Measurements from ENCODE around the gene NT5DC3. TPM values are rescaled to one million over a fixed set of nuclear protein-coding genes. Genes with fewer than 3 reads are reported as not detected.

The NT5DC3 gene
- 6.9 TPM for total RNA-seq

DNA sequence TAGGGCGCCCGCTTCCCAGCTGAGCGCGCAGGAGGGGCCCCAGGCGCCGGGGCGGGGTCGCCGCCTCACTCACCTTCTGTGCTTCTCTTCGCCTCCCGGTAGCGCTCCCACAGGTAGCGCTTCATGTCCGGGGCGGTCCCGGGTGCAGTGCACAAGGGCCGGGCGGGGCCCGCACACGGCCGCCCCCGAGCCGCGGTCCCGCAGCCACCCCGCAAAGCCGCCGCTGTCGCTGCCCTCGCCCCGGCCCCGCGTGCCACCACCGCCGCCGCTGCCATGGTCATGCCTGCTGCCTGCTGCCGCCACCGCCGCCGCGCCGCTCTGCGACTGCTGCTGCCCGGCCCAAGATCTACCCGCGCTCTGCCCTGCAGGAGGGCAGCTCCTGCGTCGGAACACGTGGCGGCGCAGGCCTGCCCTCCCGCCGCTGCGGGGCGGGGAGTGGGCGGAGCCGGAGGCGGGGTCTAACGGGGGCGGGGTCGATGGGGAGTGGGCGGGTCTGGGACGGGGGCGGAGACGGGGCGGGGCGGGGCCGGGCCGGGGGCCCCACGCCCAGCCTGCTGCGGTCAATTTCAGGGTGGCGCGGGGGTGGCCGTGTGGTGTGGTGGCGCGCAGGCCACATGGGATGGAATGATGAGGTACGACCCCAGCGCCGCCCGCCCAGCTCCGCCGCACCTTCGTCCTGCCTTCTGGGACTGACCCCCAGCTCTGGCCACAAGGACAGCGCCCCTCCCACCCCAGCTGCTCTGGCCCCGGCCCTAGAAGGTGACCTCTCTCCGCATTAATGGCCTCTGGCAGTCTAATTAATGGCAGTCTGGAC is at the start of gene NT5DC3:
Gene NT5DC3 (minus strand): TSS at position 359 of the 814 bp plus-strand sequence. CDS start 78 bp downstream, at position 281.

Other genes starting within 250 kb of the NT5DC3 start
- gene HSP90B1, start 89.2 kb upstream of the NT5DC3 start, total RNA-seq: 391 TPM
- 57.5 TPM for gene TDG, start 124.6 kb upstream of the NT5DC3 start, total RNA-seq
- gene GLT8D2, start 209.0 kb upstream of the NT5DC3 start, total RNA-seq: 57.2 TPM
- gene HCFC2, start 223.3 kb upstream of the NT5DC3 start, total RNA-seq: 58.9 TPM

Data from camera-type eye (tissue), 1 donor.